Measurements from ENCODE around the gene ASXL2.
"Not testable (repeated sequence)": the region's sequence is repeated elsewhere in the genome, so short reads cannot be mapped to it uniquely, and the experiment has no call there.

The ASXL2 gene

GRCh38 chr2:25728559-25728958 is 149.7 kb downstream of the ASXL2 start:
- DNase-seq: no peak

- no peak for DNase-seq
Measured at GRCh38 chr2:25726522-25726921, 151.8 kb downstream of the ASXL2 start.

GRCh38 chr2:25725877-25726276 is 152.4 kb downstream of the ASXL2 start:
- DNase-seq: no peak

GRCh38 chr2:25724756-25725155 is 153.5 kb downstream of the ASXL2 start:
- DNase-seq: peak; percentile 15

- no peak for DNase-seq
Measured at GRCh38 chr2:25722224-25722623, 156.1 kb downstream of the ASXL2 start.

- no peak for DNase-seq
Measured at GRCh38 chr2:25720575-25720974, 157.7 kb downstream of the ASXL2 start.

- DNase-seq: peak; percentile 9
Measured at GRCh38 chr2:25714740-25715139, 163.5 kb downstream of the ASXL2 start.

GRCh38 chr2:25712455-25712854 is 165.8 kb downstream of the ASXL2 start:
- DNase-seq: no peak

- DNase-seq: no peak
Measured at GRCh38 chr2:25711675-25712354, 166.5 kb downstream of the ASXL2 start.

- DNase-seq: no peak
Measured at GRCh38 chr2:25710750-25711149, 167.5 kb downstream of the ASXL2 start.

- no peak for DNase-seq
Measured at GRCh38 chr2:25709349-25709748, 168.9 kb downstream of the ASXL2 start.

GRCh38 chr2:25707927-25708590 is 170.2 kb downstream of the ASXL2 start:
- DNase-seq: peak; percentile 65

- DNase-seq: not testable (repeated sequence)
Measured at GRCh38 chr2:25705575-25705974, 172.7 kb downstream of the ASXL2 start.

GRCh38 chr2:25701801-25702200 is 176.5 kb downstream of the ASXL2 start:
- DNase-seq: no peak

- peak; percentile 62 for DNase-seq
Measured at GRCh38 chr2:25700221-25700660, 178.0 kb downstream of the ASXL2 start.

- DNase-seq: peak; percentile 13
Measured at GRCh38 chr2:25699216-25699615, 179.1 kb downstream of the ASXL2 start.

GRCh38 chr2:25698752-25699151 is 179.5 kb downstream of the ASXL2 start:
- DNase-seq: no peak

GRCh38 chr2:25697559-25698341 is 180.5 kb downstream of the ASXL2 start:
- DNase-seq: peak; percentile 68

- DNase-seq: no peak
Measured at GRCh38 chr2:25692737-25693445, 185.4 kb downstream of the ASXL2 start.

- DNase-seq: no peak
Measured at GRCh38 chr2:25692143-25692542, 186.1 kb downstream of the ASXL2 start.

- no peak for DNase-seq
Measured at GRCh38 chr2:25690058-25690457, 188.2 kb downstream of the ASXL2 start.

- DNase-seq: peak; percentile 76
Measured at GRCh38 chr2:25688236-25688635, 190.1 kb downstream of the ASXL2 start.

- DNase-seq: no peak
Measured at GRCh38 chr2:25685741-25686140, 192.5 kb downstream of the ASXL2 start.
